OCI-LY7 (cell line): ENCODE measurements around the gene CIITA. TPM values are rescaled to one million over a fixed set of nuclear protein-coding genes. Genes with fewer than 3 reads are reported as not detected.

Experiments used
- BruUV-seq: library from RNA; stranded (reverse); fragments of 400-500 nt; replicated peaks from 2 replicates; lab custom pipeline; 2021; lab: Mats Ljungman, UMichigan
- CTCF ChIA-PET: fragments of 300-600 bp; sonication (Branson Sonifier 250); formaldehyde crosslinking; loops from one replicate; lab custom pipeline; 2022; ENCODE audit warnings: antibody characterized with exemption; ENCODE audit not compliant: unreplicated experiment; lab: Charles Lee
- POLR2A ChIA-PET: fragments of 300-600 bp; sonication (Branson Sonifier 250); formaldehyde crosslinking; loops from one replicate; lab custom pipeline; 2022; ENCODE audit warnings: antibody characterized with exemption; lab: Charles Lee
- DNase-seq: peaks from one replicate; pipeline ENCODE4 v3.0.0-alpha.2; 2015; ENCODE audit warnings: low spot score
- H2AFZ ChIP-seq: fragments of 200-600 bp; sonication (generic), shearing (Covaris generic); 2 replicates; pipeline ENCODE4 v1.6.1; 2014; ENCODE audit warnings: mild to moderate bottlenecking, antibody characterized with exemption, low read length, moderate library complexity
- H3K27ac ChIP-seq: fragments of 200-600 bp; sonication (generic); 2 replicates; pipeline ENCODE4 v1.5.1; 2014; ENCODE audit warnings: mixed run types, low read depth, mild to moderate bottlenecking, moderate library complexity, low read length, inconsistent platforms; ENCODE audit not compliant: poor library complexity, severe bottlenecking
- H3K36me3 ChIP-seq: fragments of 200-600 bp; sonication (generic); 2 replicates; pipeline ENCODE4 v1.6.1; 2014; ENCODE audit warnings: mild to moderate bottlenecking, antibody characterized with exemption, low read length, moderate library complexity, mixed read lengths; ENCODE audit not compliant: insufficient read depth
- H3K4me1 ChIP-seq: fragments of 200-600 bp; sonication (generic); 2 replicates; pipeline ENCODE4 v1.5.1; 2014; ENCODE audit warnings: mild to moderate bottlenecking, low read length; ENCODE audit not compliant: insufficient read depth, poor library complexity, severe bottlenecking
- H3K4me2 ChIP-seq: fragments of 200-600 bp; sonication (generic); 2 replicates; pipeline ENCODE4 v1.6.1; 2014; ENCODE audit warnings: mild to moderate bottlenecking, low read length
- H3K4me3 ChIP-seq: fragments of 200-600 bp; sonication (generic); 2 replicates; pipeline ENCODE4 v1.5.1; 2014; ENCODE audit warnings: mild to moderate bottlenecking, low read depth, low read length; ENCODE audit not compliant: poor library complexity, severe bottlenecking
- H3K79me2 ChIP-seq: fragments of 200-600 bp; sonication (generic); 2 replicates; pipeline ENCODE4 v1.6.1; 2016; ENCODE audit warnings: low read depth, mild to moderate bottlenecking, low read length, moderate library complexity, mixed read lengths; ENCODE audit not compliant: insufficient read depth
- H3K9me2 ChIP-seq: fragments of 200-600 bp; sonication (generic); 2 replicates; pipeline ENCODE4 v1.6.1; 2016; ENCODE audit warnings: mild to moderate bottlenecking, low read length, mixed read lengths; ENCODE audit not compliant: insufficient read depth
- H3K9me3 ChIP-seq: fragments of 200-600 bp; sonication (generic); 2 replicates; pipeline ENCODE4 v1.6.1; 2014; ENCODE audit warnings: mild to moderate bottlenecking, mixed run types, low read length, mixed read lengths
- H4K20me1 ChIP-seq: fragments of 200-600 bp; sonication (generic); 2 replicates; pipeline ENCODE4 v1.6.1; 2014; ENCODE audit warnings: mild to moderate bottlenecking, antibody characterized with exemption, low read length, moderate library complexity, mixed read lengths; ENCODE audit not compliant: insufficient read depth
- CTCF ChIP-seq: fragments of 200-600 bp; sonication (generic); conservative IDR thresholded peaks from 2 replicates; pipeline ENCODE4 v1.5.1; 2014; ENCODE audit warnings: mild to moderate bottlenecking, antibody characterized with exemption, low read length, moderate library complexity, mixed read lengths
- EZH2phosphoT487 ChIP-seq: fragments of 200-600 bp; sonication (generic); IDR thresholded peaks from 2 replicates; pipeline ENCODE4 v1.6.1; 2018; ENCODE audit warnings: low read depth, borderline replicate concordance, mild to moderate bottlenecking, mixed run types, antibody characterized with exemption, low read length, moderate library complexity, mixed read lengths
- intact Hi-C: fragments of 100-400 bp; cut with micrococcal nuclease; formaldehyde crosslinking; loops from one replicate; pipeline ENCODE4 v1.10.0; 2022; ENCODE audit not compliant: unreplicated experiment
- total RNA-seq, 2 experiments: library from RNA; depleted of rRNA in 1 of 2; stranded (reverse); fragments of >200 nt in 1 of 2; shearing (Covaris generic) in 1 of 2; gene quantifications; 2 replicates each; pipeline ENCODE4 v1.2.3, GENCODE V29; 2014 to 2022

The CIITA gene
- total RNA-seq, 2 experiments from 2014 or later: 68.7 to 101 TPM

- Histone ChIP-seq H4K20me1 (peaks cover 30% of the 10 kb centered on the region), H3K4me1 (peaks cover 62% of the 10 kb centered on the region), H3K9me2 (no peaks in the 10 kb centered on the region), H3K4me3 (peak overlapping the region; percentile 87), H3K27ac (peak overlapping the region; percentile 94), H2AFZ (no peak overlapping the region), H3K79me2 (peaks cover 55% of the 10 kb centered on the region), H3K36me3 (peaks cover 47% of the 10 kb centered on the region), H3K9me3 (no peaks in the 10 kb centered on the region), H3K4me2 (peak overlapping the region; percentile 97)
- ChIA-PET CTCF (interaction anchor here (1.3 to 3.9 kb wide), 3 partner anchors 9 to 41 kb away, joined by 5 to 28 read pairs (median 11); no protein-coding TSS in a partner anchor), POLR2A (interaction anchor here (0.5 to 4.1 kb wide), 15 partner anchors 8 to 1929 kb away, joined by 3 to 53 read pairs (median 3); partner anchors contain the start of genes DEXI and NUBP1)
- intact Hi-C loops: loop anchor here (1.0 to 5.0 kb wide), 7 partner anchors 9 to 133 kb away; partner anchors contain the start of genes CLEC16A and DEXI
- TSS peak; percentile 73 for BruUV-seq
- peak; percentile 75 for DNase-seq
- TF ChIP-seq EZH2phosphoT487: no peak
- peak; percentile 66; the same call in 1 of the 2 replicates for TF ChIP-seq CTCF
Measured at GRCh38 chr16:10877472-10877946, 507 bp downstream of the CIITA start.

GRCh38 chr16:10878328-10878643 is 1.3 kb downstream of the CIITA start:
- Histone ChIP-seq H3K9me3 (no peaks in the 10 kb centered on the region), H3K27ac (peak overlapping the region; percentile 94), H3K79me2 (peaks cover 63% of the 10 kb centered on the region), H3K4me3 (peak overlapping the region; percentile 87), H3K4me2 (peak overlapping the region; percentile 97), H2AFZ (no peak overlapping the region), H3K9me2 (no peaks in the 10 kb centered on the region), H3K4me1 (peaks cover 68% of the 10 kb centered on the region), H3K36me3 (peaks cover 55% of the 10 kb centered on the region), H4K20me1 (peaks cover 33% of the 10 kb centered on the region)
- ChIA-PET POLR2A (interaction anchor here (1.1 to 4.1 kb wide), 5 partner anchors 11 to 135 kb away, joined by 3 to 53 read pairs (median 6); partner anchors contain the start of gene NUBP1), CTCF (interaction anchor here (1.3 to 3.9 kb wide), 4 partner anchors 10 to 134 kb away, joined by 3 to 28 read pairs (median 8); no protein-coding TSS in a partner anchor)
- no peak for DNase-seq
- TF ChIP-seq EZH2phosphoT487: no peak
- no TSS peak for BruUV-seq
- intact Hi-C loops: loop anchor here (5.0 kb wide), 2 partner anchors 64 to 66 kb away; partner anchors contain the start of genes CLEC16A and DEXI

GRCh38 chr16:10878644-10879501 is 1.9 kb downstream of the CIITA start:
- intact Hi-C loops: loop anchor here (5.0 kb wide), 2 partner anchors 63 to 67 kb away; partner anchors contain the start of genes CLEC16A and DEXI
- Histone ChIP-seq H3K79me2 (peaks cover 69% of the 10 kb centered on the region), H3K27ac (peak overlapping the region; percentile 94), H3K36me3 (peaks cover 61% of the 10 kb centered on the region), H3K4me3 (peak overlapping the region; percentile 87), H3K9me3 (no peaks in the 10 kb centered on the region), H2AFZ (no peak overlapping the region), H3K4me1 (peaks cover 69% of the 10 kb centered on the region), H3K9me2 (no peaks in the 10 kb centered on the region), H4K20me1 (peaks cover 36% of the 10 kb centered on the region), H3K4me2 (peak overlapping the region; percentile 97)
- DNase-seq: peak; percentile 49
- no TSS peak for BruUV-seq
- CTCF ChIA-PET: interaction anchor here (1.3 to 3.9 kb wide), 4 partner anchors 10 to 135 kb away, joined by 3 to 28 read pairs (median 8); no protein-coding TSS in a partner anchor
- no peak for TF ChIP-seq CTCF
- no peak for TF ChIP-seq EZH2phosphoT487
- POLR2A ChIA-PET: interaction anchor here (0.5 to 4.1 kb wide), 7 partner anchors 9 to 1073 kb away, joined by 3 to 53 read pairs (median 4); partner anchors contain the start of gene NUBP1
